Neuronal stem cell (in vitro differentiated cells): ENCODE data around the gene SOX5.

Experiments
- DNase-seq: peaks from one replicate; pipeline ENCODE4 v3.0.0-alpha.2; 2013; ENCODE audit warnings: low spot score
- H2AFZ ChIP-seq: one replicate; pipeline ENCODE4 v1.6.1; 2013; ENCODE audit warnings: mild to moderate bottlenecking, low read length, inconsistent platforms
- H2AK5ac ChIP-seq: 2 replicates; pipeline ENCODE4 v1.6.1; 2013; ENCODE audit warnings: low read depth, mild to moderate bottlenecking, inconsistent platforms, low read length, moderate library complexity, mixed read lengths
- H2BK120ac ChIP-seq: 2 replicates; pipeline ENCODE4 v1.6.1; 2013; ENCODE audit warnings: low read depth, mild to moderate bottlenecking, inconsistent platforms, low read length, moderate library complexity, mixed read lengths
- H2BK12ac ChIP-seq: one replicate; pipeline ENCODE4 v1.6.1; 2013; ENCODE audit warnings: low read length, inconsistent platforms
- H2BK15ac ChIP-seq: 2 replicates; pipeline ENCODE4 v1.6.1; 2013; ENCODE audit warnings: mild to moderate bottlenecking, low read length, inconsistent platforms, mixed read lengths
- H2BK5ac ChIP-seq: one replicate; pipeline ENCODE4 v1.6.1; 2013; ENCODE audit warnings: inconsistent platforms, mild to moderate bottlenecking, low read length, moderate library complexity
- H3K14ac ChIP-seq: one replicate; pipeline ENCODE4 v1.6.1; 2013; ENCODE audit warnings: low read length, inconsistent platforms
- H3K18ac ChIP-seq: 2 replicates; pipeline ENCODE4 v1.6.1; 2013; ENCODE audit warnings: low read length, inconsistent platforms
- H3K23ac ChIP-seq: 2 replicates; pipeline ENCODE4 v1.6.1; 2013; ENCODE audit warnings: low read depth, mild to moderate bottlenecking, mixed read lengths, low read length, inconsistent platforms; ENCODE audit not compliant: poor library complexity
- H3K27ac ChIP-seq: replicated peaks from 3 replicates; pipeline ENCODE4 v1.5.1; 2013; ENCODE audit warnings: low read length, inconsistent platforms
- H3K27me3 ChIP-seq, 3 experiments: 2 replicates each; pipeline ENCODE4 v1.6.1; 2013; ENCODE audit warnings: low read length in 3 of 3, mild to moderate bottlenecking in 2 of 3, inconsistent platforms in 1 of 3, low read depth in 1 of 3, mixed read lengths in 1 of 3, moderate library complexity in 1 of 3; ENCODE audit not compliant: control insufficient read depth in 3 of 3, insufficient read depth in 3 of 3
- H3K36me3 ChIP-seq, 2 donors: replicated peaks in 1 of 2; 2 replicates each; pipeline ENCODE4 v1.6.1; 2013; ENCODE audit warnings: low read length in 2 of 2; ENCODE audit not compliant: control insufficient read depth in 2 of 2, insufficient read depth in 2 of 2
- H3K4ac ChIP-seq: 2 replicates; pipeline ENCODE4 v1.6.1; 2013; ENCODE audit warnings: inconsistent platforms, mild to moderate bottlenecking, low read length, moderate library complexity
- H3K4me1 ChIP-seq, 2 donors: 1 replicate in 1 of 2; 2 replicates in 1 of 2; pipeline ENCODE4 v1.6.1; 2013; ENCODE audit warnings: low read length in 2 of 2, low read depth in 1 of 2; ENCODE audit not compliant: control insufficient read depth in 2 of 2, insufficient read depth in 1 of 2
- H3K4me2 ChIP-seq: one replicate; pipeline ENCODE4 v1.6.1; 2013; ENCODE audit warnings: mild to moderate bottlenecking, low read length, inconsistent platforms; ENCODE audit not compliant: insufficient read depth, poor library complexity, severe bottlenecking
- H3K4me3 ChIP-seq, 2 donors: 2 replicates each; pipeline ENCODE4 v1.5.1; 2013; ENCODE audit warnings: low read length in 2 of 2, mild to moderate bottlenecking in 2 of 2, inconsistent platforms in 1 of 2, moderate library complexity in 1 of 2
- H3K79me1 ChIP-seq: one replicate; pipeline ENCODE4 v1.6.1; 2013; ENCODE audit warnings: low read depth, mild to moderate bottlenecking, inconsistent platforms, low read length, moderate library complexity
- H3K9ac ChIP-seq: one replicate; pipeline ENCODE4 v1.6.1; 2013; ENCODE audit warnings: mild to moderate bottlenecking, low read depth, low read length, inconsistent platforms; ENCODE audit not compliant: poor library complexity
- H3K9me3 ChIP-seq, 2 donors: replicated peaks in 1 of 2; 2 replicates each; pipeline versions ENCODE3 to v1.6.1; 2013; ENCODE audit warnings: low read length in 2 of 2, mild to moderate bottlenecking in 2 of 2, inconsistent platforms in 1 of 2, low read depth in 1 of 2, mixed read lengths in 1 of 2, moderate library complexity in 1 of 2; ENCODE audit not compliant: control insufficient read depth in 2 of 2, insufficient read depth in 1 of 2
- H4K8ac ChIP-seq: one replicate; pipeline ENCODE4 v1.6.1; 2013; ENCODE audit warnings: low read depth, mild to moderate bottlenecking, inconsistent platforms, low read length, moderate library complexity
- H4K91ac ChIP-seq: one replicate; pipeline ENCODE4 v1.6.1; 2013; ENCODE audit warnings: low read length, low read depth, mild to moderate bottlenecking, inconsistent platforms; ENCODE audit not compliant: poor library complexity
- WGBS, 2 donors: extraction: QIAGEN DNeasy Blood & Tissue Kit; methylation state at CpG; one replicate each; pipeline ENCODE4 v1.1.7; 2013; ENCODE audit warnings: missing lambda C conversion rate in 2 of 2, mixed read lengths in 1 of 2; ENCODE audit not compliant: insufficient read length in 2 of 2, insufficient replicate concordance in 1 of 2; ENCODE audit errors: extremely low coverage in 2 of 2; 5-methylcytosine and 5-hydroxymethylcytosine counted together

SOX5 gene

GRCh38 chr12:23931176-23931575 is 18.3 kb downstream of the SOX5 start:
- no peak overlapping the region for H2AK5ac ChIP-seq
- no peak overlapping the region for H2BK5ac ChIP-seq
- no peaks in the 10 kb centered on the region for H3K79me1 ChIP-seq
- H3K27me3 ChIP-seq, result no peaks in the 10 kb centered on the region
- WGBS, 2 donors, result no CpG with 5 or more reads among the region's 2 CpGs
- H3K14ac ChIP-seq, result no peak overlapping the region
- H2BK120ac ChIP-seq, result no peak overlapping the region
- H2AFZ ChIP-seq, result no peak overlapping the region
- no peak overlapping the region for H3K18ac ChIP-seq
- no peak overlapping the region for H3K9ac ChIP-seq
- H3K36me3 ChIP-seq, result peaks cover 0 to 2% of the 10 kb centered on the region in 2 donors
- no peak overlapping the region for H3K4me2 ChIP-seq
- peaks cover 0 to 7% of the 10 kb centered on the region in 2 donors for H3K9me3 ChIP-seq
- no peak overlapping the region for H4K8ac ChIP-seq
- no peak overlapping the region for H3K27ac ChIP-seq
- H4K91ac ChIP-seq, result no peak overlapping the region
- H2BK15ac ChIP-seq, result no peak overlapping the region
- H3K4me3 ChIP-seq, result no peak overlapping the region
- DNase-seq, result no peak
- H3K4me1 ChIP-seq, result peaks cover 4 to 6% of the 10 kb centered on the region in 2 donors
- no peak overlapping the region for H2BK12ac ChIP-seq
- no peak overlapping the region for H3K4ac ChIP-seq
- no peak overlapping the region for H3K23ac ChIP-seq

GRCh38 chr12:23930599-23930998 is 18.9 kb downstream of the SOX5 start:
- H2BK5ac ChIP-seq, result no peak overlapping the region
- no peak overlapping the region for H3K23ac ChIP-seq
- H3K4me1 ChIP-seq, result peaks cover 4 to 6% of the 10 kb centered on the region in 2 donors
- H4K91ac ChIP-seq, result no peak overlapping the region
- H2BK15ac ChIP-seq, result no peak overlapping the region
- WGBS, 2 donors, result no CpG with 5 or more reads among the region's 2 CpGs
- H3K9me3 ChIP-seq, result peaks cover 0 to 7% of the 10 kb centered on the region in 2 donors
- no peak overlapping the region for H2BK12ac ChIP-seq
- no peak overlapping the region for H3K14ac ChIP-seq
- H2AK5ac ChIP-seq, result no peak overlapping the region
- no peak overlapping the region for H3K4me3 ChIP-seq
- no peak overlapping the region for H4K8ac ChIP-seq
- no peak overlapping the region for H3K27ac ChIP-seq
- no peak overlapping the region for H3K18ac ChIP-seq
- no peak overlapping the region for H2BK120ac ChIP-seq
- peaks cover 0 to 2% of the 10 kb centered on the region in 2 donors for H3K36me3 ChIP-seq
- H3K4ac ChIP-seq, result no peak overlapping the region
- no peaks in the 10 kb centered on the region for H3K27me3 ChIP-seq
- no peaks in the 10 kb centered on the region for H3K79me1 ChIP-seq
- no peak overlapping the region for H2AFZ ChIP-seq
- H3K4me2 ChIP-seq, result no peak overlapping the region
- H3K9ac ChIP-seq, result no peak overlapping the region
- no peak for DNase-seq

- H3K14ac ChIP-seq, result no peak overlapping the region
- no peak overlapping the region for H2BK12ac ChIP-seq
- H2BK120ac ChIP-seq, result no peak overlapping the region
- H2BK15ac ChIP-seq, result no peak overlapping the region
- H3K27me3 ChIP-seq, result no peaks in the 10 kb centered on the region
- no peaks in the 10 kb centered on the region for H3K79me1 ChIP-seq
- no peak overlapping the region for H2AFZ ChIP-seq
- no peak overlapping the region for H3K27ac ChIP-seq
- H4K8ac ChIP-seq, result no peak overlapping the region
- H4K91ac ChIP-seq, result no peak overlapping the region
- no peak overlapping the region for H3K18ac ChIP-seq
- H3K23ac ChIP-seq, result no peak overlapping the region
- no peak overlapping the region for H2AK5ac ChIP-seq
- H3K9ac ChIP-seq, result no peak overlapping the region
- no peak overlapping the region for H3K4ac ChIP-seq
- H3K9me3 ChIP-seq, result peaks cover 0 to 7% of the 10 kb centered on the region in 2 donors
- DNase-seq, result no peak
- H3K36me3 ChIP-seq, result peaks cover 0 to 2% of the 10 kb centered on the region in 2 donors
- peaks cover 4 to 6% of the 10 kb centered on the region in 2 donors for H3K4me1 ChIP-seq
- WGBS, 2 donors, result 100% methylated on average over 1 of the region's 2 CpGs; no CpG with 5 or more reads in 1 of the 2 donors
- H2BK5ac ChIP-seq, result no peak overlapping the region
- H3K4me2 ChIP-seq, result no peak overlapping the region
- H3K4me3 ChIP-seq, result no peak overlapping the region
These were observed 19.6 kb downstream of the SOX5 start for GRCh38 chr12:23929906-23930305.

GRCh38 chr12:23927907-23928306 is 21.6 kb downstream of the SOX5 start:
- Histone ChIP-seq H3K14ac (no peak overlapping the region), H4K8ac (no peak overlapping the region), H4K91ac (no peak overlapping the region), H2BK5ac (no peak overlapping the region), H3K79me1 (no peaks in the 10 kb centered on the region), H3K4me1 (peaks cover 4 to 6% of the 10 kb centered on the region in 2 donors), H2BK120ac (no peak overlapping the region), H2AK5ac (no peak overlapping the region), H2BK12ac (no peak overlapping the region), H3K4me3 (no peak overlapping the region), H3K4ac (no peak overlapping the region), H3K9ac (no peak overlapping the region), H3K9me3 (peaks cover 0 to 7% of the 10 kb centered on the region in 2 donors), H3K23ac (no peak overlapping the region), H2AFZ (no peak overlapping the region), H3K36me3 (no peaks in the 10 kb centered on the region), H3K4me2 (no peak overlapping the region), H3K18ac (no peak overlapping the region), H3K27ac (no peak overlapping the region), H3K27me3 (no peaks in the 10 kb centered on the region), H2BK15ac (no peak overlapping the region)
- no peak for DNase-seq
- WGBS, 2 donors, result no CpG with 5 or more reads among the region's 3 CpGs
